HG03558 (cell line): ENCODE measurements around the gene MCMBP.

Source experiments
- ATAC-seq: cut with Tn5 transposase; IDR thresholded peaks from one replicate; pipeline ENCODE4 v1.9.1; 2021; ENCODE audit warnings: moderate number of reproducible peaks; ENCODE audit not compliant: unreplicated experiment; ENCODE audit errors: extremely low read depth

Gene MCMBP

DNA sequence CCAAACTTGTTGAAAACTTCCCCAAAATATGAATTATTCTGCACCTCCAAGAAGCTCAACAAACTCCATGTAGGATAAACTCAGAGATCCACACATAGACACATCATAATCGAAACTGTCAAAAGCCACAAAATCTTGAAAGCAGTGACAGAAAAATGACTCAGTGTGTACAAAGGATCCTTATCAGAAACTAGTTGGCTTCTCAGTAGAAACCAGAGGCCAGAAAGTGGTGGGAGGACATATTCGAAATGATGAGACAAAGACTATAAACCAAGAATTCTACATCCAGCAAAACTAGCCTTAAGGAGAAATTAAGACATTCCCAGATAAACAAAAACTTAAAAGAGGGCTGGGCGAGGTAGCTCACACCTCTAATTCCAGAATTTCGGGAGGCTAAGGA is 38.5 kb downstream of the MCMBP start:
- no peak for ATAC-seq

GRCh38 chr10:119832951-119833350 is 39.7 kb downstream of the MCMBP start:
- no peak for ATAC-seq

DNA sequence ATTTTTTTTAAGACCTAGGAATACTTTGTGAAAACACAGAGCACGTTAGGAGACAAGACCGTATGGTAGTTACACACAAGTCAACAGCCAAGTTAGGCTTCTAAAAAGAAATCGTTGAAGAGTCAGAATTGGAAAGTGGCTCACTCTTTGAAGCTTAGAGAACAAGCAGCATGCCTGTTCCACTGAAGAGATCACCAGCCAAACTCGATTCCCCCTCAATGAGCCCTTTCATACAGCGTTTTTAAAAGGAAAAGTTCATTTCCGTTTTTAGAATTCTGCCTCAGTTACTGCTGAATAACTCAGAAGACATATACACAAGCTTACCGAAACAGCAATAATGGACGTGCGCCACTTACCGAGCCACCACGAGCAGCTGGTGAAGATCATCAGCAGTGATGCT is 41.0 kb downstream of the MCMBP start:
- no peak for ATAC-seq

GRCh38 chr10:119830851-119831250 is 41.8 kb downstream of the MCMBP start:
- no peak for ATAC-seq

DNA sequence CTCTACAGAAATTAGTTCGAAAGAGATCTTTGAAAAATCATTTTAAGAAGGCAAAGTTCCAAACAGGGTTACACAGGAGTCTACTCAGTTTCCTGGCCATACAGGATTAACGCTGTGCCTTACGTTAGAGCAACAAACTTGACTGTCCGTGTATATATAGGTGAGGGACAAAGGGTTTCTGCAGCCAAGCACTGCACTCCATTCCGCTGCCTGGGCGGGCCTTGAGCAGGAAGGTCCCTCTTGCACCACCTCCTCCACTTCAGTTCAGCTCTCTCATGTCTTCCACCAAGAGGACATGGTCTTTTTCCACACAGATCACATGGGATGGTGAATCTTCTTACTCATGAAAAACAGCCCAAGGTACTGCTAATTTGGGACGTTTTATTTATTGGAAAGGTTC is 43.2 kb downstream of the MCMBP start:
- no peak for ATAC-seq

GRCh38 chr10:119827430-119827829 is 45.2 kb downstream of the MCMBP start:
- ATAC-seq = no peak

DNA sequence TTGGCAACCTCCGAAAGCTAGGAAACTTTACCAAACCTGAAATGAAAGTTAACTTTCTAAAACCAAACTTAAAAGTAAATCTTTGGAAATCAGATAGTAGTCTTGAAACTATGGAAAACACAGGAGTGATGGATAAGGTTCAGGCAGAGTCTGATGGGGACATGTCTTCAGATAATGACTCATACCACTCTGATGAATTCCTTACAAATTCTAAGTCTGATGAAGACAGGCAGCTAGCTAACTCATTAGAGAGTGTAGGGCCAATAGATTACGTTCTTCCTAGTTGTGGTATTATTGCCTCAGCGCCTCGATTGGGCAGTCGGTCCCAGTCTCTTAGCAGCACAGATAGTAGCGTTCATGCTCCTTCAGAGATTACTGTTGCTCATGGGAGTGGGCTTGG is 45.9 kb downstream of the MCMBP start:
- no peak for ATAC-seq

DNA sequence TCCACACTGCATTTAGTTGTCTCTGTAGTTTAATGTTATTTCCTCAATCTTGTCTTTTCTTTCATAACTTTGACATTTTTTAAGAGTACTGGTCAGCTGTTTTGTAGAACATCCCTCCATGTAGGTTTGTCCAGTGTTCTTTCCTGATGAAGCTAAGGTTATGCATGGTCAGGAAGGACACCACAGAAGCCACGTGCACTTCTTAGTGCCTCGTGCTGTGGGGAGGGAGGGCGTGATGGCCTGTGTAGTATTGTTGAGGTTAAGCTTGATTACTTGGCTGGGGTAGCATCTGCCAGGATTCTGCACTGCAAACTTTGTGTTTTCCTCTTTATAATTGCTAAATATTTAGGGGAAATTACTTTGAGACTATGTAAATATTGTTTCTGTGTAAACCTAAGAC is 48.3 kb downstream of the MCMBP start:
- no peak for ATAC-seq

- ATAC-seq = no peak
Observed at GRCh38 chr10:119821182-119821581, 51.5 kb downstream of the MCMBP start.

GRCh38 chr10:119818889-119819270 is 53.8 kb downstream of the MCMBP start:
- ATAC-seq = no peak

DNA sequence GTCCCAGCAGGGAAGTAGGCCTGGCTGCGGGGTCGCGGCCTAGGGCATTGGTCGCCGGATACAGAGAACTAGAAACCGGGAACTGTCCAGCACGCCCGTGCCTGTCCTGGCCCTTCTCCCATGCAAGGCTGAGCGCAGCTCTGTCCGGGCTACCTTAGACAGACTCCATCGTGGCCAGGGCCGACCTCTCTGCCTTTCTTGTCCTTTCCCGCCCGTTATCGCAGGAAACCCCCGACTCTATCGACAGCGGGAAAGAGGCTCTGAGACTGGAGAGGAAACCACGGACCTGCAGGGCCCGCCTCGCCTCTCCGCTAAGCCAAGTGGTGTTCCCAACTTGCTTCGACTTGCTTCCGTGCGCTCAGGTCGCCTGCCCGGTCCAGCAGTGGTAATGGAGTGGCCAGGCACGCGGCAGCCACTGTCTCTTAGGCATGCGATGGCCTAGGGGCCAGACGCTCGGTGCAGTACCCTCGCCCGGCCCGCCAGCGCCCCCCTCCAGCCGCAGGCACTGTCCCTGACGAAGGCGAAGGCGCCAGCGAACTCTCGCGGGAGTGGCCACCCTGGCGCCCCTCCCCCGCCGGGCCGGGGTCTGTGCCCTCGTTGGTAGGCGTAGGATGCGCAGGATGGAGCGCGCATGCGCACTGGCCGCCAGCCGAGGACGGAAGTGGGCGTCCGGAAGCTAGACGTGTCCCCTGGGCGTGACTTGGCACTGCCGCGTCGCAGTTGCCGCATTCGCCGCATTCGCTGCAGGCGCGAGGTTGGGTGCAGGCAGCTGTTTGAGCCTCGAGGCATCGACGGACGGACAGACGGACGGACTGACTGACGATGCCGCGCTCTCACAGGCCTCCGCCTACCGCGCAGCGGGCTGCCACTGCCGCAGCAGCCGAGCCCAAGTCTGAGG is 54.4 kb downstream of the MCMBP start:
- no peak for ATAC-seq

DNA sequence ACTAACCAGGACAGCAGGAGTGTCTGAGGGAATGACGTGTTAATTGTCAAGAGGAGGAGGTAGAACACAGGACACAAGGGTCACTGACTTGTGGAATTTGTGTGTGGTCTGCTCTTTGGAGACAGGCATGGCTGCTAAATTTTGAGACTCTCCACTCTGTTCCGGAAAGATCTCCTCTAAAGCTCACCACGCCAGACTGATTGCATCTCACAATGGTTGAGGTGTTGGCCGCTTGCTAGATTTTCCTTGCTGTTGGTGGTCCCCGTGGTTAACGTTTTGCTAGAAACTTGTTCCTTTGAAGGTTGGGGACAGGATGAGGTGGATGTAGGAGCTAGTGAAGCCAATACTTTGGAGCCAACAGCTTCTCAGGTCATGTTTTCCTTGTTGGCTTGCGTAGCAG is 57.0 kb downstream of the MCMBP start:
- no peak for ATAC-seq

- ATAC-seq = no peak
Observed at GRCh38 chr10:119812684-119813083, 60.0 kb downstream of the MCMBP start.

DNA sequence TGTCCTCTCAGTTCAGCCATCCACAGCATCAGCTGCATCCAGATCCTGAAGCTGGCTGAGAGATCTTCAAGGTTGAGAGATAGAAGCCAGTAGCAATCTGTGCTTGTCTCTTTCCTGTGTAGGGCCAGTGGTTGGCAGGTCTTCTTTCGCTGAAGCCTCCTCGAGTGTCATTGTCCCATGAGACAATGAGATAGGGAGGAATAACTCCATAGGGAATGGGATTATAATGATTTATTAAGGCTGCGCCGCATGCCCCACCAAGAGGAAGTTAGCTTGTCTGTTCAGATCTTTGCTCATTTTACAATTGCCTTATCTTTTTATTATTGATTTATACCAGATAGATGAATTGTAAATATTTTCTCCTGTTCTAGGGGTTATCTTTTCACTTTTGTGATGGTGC is 61.5 kb downstream of the MCMBP start:
- no peak for ATAC-seq

DNA sequence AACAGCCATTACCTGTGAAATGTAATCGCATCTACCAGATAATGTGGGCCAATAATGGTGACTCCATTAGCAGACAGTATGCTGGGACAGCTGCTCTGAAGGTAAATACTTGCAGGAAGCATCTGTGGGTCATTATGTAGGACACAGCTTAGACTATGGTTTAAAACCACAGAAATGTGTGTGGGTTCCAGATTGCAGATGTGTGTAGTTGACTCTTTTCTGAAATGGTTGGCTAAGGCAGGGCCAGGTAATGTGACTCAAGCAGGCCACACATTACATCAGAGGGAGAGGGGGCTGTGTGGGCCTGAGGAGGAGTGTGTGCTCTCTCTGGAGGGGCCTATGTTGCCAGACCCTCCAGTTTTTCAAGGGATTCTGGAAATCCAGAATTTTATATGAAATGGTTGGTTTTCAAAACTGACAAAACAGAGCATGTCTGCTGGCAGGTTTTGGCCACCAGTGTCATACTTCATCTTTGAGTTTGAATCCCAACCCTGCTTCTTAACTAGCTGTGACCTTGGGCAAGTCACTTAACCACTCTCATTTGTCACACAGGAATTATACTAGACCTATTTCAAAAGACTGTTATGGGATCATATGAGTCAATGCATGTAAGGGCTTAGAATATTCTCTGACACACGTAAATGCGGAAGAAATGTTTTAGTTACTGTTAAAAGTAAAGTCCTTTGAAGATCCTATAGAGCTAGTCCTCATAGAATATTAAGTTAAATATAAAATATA is 64.5 kb downstream of the MCMBP start:
- ATAC-seq = no peak

DNA sequence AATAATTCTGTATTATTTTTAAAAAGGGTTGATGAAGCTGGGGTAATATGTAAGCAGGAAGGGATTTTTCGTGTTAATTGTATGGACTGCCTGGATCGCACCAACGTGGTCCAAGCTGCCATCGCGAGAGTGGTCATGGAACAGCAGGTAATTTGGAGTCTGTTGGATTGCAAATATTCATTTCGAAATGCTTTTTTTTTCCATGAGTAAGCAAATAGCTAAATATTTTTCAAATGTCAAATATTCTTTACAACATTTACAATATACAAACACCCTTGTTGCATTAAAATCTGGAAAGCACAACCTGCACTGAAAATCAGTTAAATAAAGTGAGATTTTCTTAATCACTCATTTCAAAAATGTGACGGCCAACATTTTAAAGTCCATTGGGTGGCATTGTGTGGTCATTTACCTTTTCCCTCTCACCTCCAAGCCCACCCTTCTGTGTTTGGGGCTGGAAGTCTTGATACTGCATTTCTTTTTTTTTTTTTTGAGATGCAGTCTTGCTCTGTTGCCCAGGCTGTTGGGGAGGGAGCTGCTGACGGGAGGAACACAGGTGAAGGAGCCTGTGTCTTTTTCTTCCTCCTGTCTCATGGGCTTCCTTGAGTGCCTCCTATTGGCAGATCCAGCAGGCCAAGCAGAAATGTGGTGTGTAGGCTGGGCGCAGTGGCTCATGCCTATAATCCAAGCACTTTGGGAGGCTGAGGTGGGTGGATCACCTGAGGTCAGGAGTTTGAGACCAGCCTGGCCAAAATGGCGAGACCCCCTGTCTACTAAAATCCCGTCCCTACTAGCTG is 66.1 kb downstream of the MCMBP start:
- no peak for ATAC-seq

GRCh38 chr10:119805702-119806230 is 66.9 kb downstream of the MCMBP start:
- ATAC-seq = no peak

- no peak for ATAC-seq
Observed at GRCh38 chr10:119803264-119803663, 69.4 kb downstream of the MCMBP start.

GRCh38 chr10:119801998-119802538 is 70.6 kb downstream of the MCMBP start:
- ATAC-seq = no peak

GRCh38 chr10:119801176-119801575 is 71.5 kb downstream of the MCMBP start:
- ATAC-seq = no peak
